ENCODE measurements around the gene PLA2G10.
"Not testable (repeated sequence)": the region's sequence is repeated elsewhere in the genome, so short reads cannot be mapped to it uniquely, and the experiment has no call there.

The PLA2G10 gene, protein sequence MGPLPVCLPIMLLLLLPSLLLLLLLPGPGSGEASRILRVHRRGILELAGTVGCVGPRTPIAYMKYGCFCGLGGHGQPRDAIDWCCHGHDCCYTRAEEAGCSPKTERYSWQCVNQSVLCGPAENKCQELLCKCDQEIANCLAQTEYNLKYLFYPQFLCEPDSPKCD

DNA sequence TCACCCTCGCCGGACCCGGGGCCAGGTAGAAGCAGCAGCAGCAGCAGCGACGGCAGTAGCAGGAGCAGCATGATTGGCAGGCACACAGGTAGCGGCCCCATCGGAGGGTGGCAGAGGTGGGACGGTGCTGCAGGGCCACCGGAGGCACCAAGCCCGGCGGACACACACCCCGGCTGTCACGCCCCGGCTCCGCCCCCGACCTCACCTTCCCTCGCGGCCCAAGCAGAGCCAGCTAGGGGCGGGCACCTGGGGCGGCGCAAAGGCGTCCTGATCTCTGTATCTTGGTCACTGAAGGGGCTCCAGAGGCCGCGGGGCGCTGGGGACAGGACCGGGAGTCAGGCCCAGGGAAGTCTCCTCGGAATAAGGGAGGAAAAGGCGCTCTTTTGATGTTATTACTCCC is at the start of gene PLA2G10:
PLA2G10 (minus strand) TSS at position 180 of the 400 bp plus-strand sequence; CDS start at position 101, 79 bp downstream.
- DNase-seq (ENCODE audit: low read depth in 1 of 2, low spot score in 1 of 2) = not testable (repeated sequence)

DNA sequence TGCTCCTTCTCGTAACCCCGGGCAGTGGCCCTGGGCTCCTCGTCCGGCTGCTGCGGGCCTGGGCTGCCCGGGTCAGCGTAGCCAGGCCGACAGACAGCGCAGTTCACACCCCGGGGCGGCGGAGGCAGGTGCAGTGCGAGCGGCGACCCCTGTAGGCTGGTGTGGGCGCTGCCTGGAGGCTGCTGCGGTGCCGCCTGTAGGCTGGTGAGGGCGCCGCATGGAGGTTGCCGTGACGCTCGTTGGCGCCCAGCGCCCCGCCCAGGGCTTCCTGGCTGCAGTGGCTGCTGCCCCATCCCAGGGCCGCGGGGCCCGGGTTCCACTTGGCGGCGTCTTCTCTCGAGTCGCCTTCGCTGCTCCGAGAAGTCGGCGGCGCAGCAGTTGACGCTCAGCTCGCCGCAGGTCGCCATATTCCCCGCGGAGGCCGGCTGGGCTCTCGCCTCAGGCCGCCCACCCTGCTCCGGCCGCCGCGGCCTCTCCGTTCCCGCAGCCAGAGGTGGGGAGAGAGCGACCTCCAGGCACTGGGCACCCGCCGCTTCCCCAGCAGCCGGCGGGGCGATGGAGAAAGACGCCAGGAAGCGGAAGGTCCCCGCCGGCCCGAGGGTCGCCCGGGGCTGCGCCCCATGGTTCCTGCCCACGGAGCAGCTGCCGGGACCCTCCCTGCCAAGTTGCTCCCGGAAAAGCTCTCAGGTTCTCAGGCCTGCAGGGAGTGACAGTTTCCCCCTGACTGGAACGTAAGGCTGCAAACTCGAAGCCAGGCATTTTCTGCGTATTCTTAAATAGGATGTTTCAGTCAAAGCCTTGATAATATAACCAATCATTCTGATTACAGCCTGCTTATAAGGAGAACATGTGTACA is 48.4 kb upstream of the PLA2G10 start, which contains the start of gene NPIPA2:
NPIPA2 (plus strand) TSS at position 261 of the 856 bp plus-strand sequence. CDS start 5,533 bp downstream, outside the sequence.
- DNase-seq (ENCODE audit: low read depth in 1 of 2, low spot score in 1 of 2) = not testable (repeated sequence)

GRCh38 chr16:14741794-14742193 is 47.7 kb upstream of the PLA2G10 start:
- not testable (repeated sequence) for DNase-seq (ENCODE audit: low read depth in 1 of 2, low spot score in 1 of 2)

DNA sequence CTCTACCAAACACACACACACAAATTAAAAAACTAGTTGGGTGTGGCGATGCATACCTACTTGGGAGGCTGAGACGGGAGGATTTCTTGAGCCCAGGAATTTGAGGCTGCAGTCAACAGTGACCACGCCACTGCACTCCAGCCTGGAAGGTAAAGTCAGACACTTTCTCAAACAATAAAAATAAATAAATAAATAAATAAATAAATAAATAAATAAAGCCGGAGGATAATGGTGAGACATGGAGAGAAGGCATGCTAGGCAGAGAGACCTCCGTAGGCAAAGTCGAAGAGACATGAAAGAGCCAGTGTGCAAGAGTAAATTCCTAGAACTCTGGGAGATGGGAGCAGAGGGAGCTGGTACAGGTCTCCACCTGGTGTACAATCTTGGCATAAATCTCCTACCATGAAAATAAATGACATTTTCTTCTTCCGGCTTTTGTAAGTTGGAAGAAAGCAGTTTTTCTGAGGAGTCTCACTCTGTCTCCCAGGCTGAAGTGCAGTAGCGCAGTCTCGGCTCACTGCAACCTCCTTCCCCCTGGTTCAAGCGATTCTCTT is 46.8 kb upstream of the PLA2G10 start:
- not testable (repeated sequence) for DNase-seq (ENCODE audit: low read depth in 1 of 2, low spot score in 1 of 2)

DNA sequence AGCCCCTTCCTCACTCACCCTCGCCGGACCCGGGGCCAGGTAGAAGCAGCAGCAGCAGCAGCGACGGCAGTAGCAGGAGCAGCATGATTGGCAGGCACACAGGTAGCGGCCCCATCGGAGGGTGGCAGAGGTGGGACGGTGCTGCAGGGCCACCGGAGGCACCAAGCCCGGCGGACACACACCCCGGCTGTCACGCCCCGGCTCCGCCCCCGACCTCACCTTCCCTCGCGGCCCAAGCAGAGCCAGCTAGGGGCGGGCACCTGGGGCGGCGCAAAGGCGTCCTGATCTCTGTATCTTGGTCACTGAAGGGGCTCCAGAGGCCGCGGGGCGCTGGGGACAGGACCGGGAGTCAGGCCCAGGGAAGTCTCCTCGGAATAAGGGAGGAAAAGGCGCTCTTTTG is 39.1 kb upstream of the PLA2G10 start:
- not testable (repeated sequence) for DNase-seq (ENCODE audit: low read depth in 1 of 2, low spot score in 1 of 2)

DNA sequence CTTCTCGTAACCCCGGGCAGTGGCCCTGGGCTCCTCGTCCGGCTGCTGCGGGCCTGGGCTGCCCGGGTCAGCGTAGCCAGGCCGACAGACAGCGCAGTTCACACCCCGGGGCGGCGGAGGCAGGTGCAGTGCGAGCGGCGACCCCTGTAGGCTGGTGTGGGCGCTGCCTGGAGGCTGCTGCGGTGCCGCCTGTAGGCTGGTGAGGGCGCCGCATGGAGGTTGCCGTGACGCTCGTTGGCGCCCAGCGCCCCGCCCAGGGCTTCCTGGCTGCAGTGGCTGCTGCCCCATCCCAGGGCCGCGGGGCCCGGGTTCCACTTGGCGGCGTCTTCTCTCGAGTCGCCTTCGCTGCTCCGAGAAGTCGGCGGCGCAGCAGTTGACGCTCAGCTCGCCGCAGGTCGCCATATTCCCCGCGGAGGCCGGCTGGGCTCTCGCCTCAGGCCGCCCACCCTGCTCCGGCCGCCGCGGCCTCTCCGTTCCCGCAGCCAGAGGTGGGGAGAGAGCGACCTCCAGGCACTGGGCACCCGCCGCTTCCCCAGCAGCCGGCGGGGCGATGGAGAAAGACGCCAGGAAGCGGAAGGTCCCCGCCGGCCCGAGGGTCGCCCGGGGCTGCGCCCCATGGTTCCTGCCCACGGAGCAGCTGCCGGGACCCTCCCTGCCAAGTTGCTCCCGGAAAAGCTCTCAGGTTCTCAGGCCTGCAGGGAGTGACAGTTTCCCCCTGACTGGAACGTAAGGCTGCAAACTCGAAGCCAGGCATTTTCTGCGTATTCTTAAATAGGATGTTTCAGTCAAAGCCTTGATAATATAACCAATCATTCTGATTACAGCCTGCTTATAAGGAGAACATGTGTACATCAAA is 9.3 kb upstream of the PLA2G10 start, which contains the start of gene NPIPA3:
NPIPA3 (plus strand) TSS at position 256 of the 856 bp plus-strand sequence. CDS start 5,533 bp downstream, outside the sequence.
- not testable (repeated sequence) for DNase-seq (ENCODE audit: low read depth in 1 of 2, low spot score in 1 of 2)

DNA sequence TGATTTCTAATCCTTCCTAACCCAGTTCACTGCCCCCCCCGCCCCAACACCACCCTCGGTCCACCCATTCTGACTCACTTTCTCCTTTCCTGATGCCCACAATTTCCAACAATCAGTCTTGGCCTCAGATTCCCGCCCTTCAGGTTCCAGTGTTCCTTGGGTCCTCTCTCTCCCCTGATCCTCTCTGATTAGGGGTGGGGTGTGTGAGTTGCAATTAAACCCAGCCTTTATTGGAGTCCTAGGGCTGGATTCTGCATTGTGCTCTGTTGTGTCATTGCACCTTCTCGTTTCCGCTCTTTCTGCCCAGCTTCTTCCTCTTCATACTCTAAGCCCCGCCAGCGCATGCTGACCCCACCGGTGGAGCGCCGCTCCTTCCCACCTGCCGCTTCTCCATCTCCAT is 8.6 kb upstream of the PLA2G10 start:
- not testable (repeated sequence) for DNase-seq (ENCODE audit: low read depth in 1 of 2, low spot score in 1 of 2)

DNA sequence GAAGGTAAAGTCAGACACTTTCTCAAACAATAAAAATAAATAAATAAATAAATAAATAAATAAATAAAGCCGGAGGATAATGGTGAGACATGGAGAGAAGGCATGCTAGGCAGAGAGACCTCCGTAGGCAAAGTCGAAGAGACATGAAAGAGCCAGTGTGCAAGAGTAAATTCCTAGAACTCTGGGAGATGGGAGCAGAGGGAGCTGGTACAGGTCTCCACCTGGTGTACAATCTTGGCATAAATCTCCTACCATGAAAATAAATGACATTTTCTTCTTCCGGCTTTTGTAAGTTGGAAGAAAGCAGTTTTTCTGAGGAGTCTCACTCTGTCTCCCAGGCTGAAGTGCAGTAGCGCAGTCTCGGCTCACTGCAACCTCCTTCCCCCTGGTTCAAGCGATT is 7.8 kb upstream of the PLA2G10 start:
- DNase-seq (ENCODE audit: low read depth in 1 of 2, low spot score in 1 of 2) = not testable (repeated sequence)

DNA sequence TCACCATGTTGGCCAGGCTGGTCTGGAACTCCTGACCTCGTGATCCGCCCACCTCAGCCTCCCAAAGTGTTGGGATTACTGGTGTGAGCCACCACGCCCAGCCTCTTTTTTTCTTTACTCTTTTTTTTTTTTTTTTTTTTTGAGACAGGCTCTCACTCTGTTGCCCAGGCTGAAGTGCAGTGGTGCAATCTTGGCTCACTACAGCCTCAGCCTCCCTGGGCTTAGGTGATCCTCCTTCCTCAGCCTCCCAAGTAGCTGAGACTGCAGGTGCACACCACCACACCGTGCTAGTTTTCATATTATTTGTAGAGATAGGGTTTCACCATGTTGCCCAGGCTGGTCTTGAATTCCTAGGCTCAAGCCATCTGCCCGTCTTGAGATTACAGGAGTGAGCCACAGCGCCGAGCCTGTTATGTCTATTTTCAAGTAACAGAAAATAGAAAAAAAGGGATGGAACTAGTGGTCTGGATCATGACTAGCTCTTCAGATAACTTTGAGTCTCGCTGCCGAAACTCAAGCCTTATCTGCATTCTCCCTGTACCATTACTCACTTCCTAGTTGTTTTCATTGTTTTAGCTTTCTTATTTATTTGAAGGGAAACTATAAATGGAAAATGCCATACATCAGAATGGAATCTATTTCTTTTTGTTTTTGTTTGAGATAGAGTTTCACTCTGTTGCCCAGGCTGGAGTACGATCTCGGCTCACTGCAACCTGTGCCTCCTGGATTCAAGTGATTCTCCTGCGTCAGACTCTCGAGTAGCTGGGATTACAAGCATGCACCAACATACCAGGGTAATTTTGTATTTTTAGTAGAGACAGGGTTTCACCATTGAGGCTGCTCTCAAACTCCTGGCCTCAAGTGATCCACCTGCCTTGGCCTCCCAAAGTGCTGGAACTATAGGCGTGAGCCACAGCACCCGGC is 8.0 kb downstream of the PLA2G10 start:
- not testable (repeated sequence) for DNase-seq (ENCODE audit: low read depth in 1 of 2, low spot score in 1 of 2)

- DNase-seq (ENCODE audit: low read depth in 1 of 2, low spot score in 1 of 2) = no peak
Measured at GRCh38 chr16:14682121-14682520, 12.0 kb downstream of the PLA2G10 start.

DNA sequence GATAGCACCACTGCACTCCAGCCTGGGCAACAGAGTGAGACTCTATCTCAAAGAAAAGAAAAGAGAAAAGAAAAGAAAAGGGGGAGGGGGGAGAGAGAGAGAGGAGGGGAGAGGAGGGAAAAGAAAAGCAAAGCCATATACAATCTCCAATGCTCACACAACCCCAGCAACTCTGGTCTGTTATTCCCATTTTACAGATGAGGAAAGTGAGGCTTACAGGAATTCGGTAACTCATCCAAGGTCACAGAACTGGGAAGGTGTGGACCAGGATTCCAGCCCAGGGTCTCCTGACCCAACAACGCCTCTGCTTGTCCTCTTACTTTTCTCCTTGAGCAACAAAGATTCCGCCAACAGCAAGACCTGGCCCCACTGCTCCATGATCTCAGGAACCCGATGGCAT is 13.0 kb downstream of the PLA2G10 start:
- DNase-seq (ENCODE audit: low read depth in 1 of 2, low spot score in 1 of 2) = no peak

GRCh38 chr16:14680396-14680795 is 13.7 kb downstream of the PLA2G10 start:
- DNase-seq (ENCODE audit: low read depth in 1 of 2, low spot score in 1 of 2) = not testable (repeated sequence)

DNA sequence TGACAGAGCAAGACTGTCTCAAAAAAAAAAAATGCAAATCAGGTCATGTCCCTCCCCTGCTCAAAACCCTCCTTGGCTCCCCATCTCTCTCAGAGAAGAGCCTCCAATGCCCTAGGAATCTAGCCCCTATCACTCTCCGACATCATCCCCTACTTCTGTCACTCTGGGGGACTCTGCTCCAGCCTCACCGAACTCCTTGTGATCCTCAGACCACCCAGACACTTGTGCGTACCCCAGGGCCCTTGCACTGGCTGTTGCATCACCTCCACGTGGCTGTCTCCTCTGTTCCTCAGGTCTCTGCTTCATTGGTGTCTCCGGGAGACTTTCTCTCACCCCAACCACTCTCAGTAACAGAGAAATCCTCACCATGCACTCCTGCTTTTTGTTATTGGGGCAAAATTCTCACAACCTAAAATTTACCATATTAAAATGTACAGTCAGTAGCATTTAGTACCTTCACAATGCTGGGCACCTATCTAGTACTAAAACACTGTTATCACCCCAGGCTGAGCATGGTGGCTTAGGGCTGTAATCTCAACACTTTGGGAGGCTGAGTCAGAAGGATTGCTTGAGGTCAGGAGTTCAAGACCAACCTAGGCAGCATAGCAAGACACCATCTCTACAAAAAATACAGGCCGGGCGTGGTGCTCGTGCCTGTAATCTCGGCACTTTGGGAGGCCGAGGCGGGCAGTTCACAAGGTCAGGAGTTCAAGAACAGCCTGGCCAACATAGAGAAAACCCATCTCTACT is 15.2 kb downstream of the PLA2G10 start:
- no peak for DNase-seq (ENCODE audit: low read depth in 1 of 2, low spot score in 1 of 2)

DNA sequence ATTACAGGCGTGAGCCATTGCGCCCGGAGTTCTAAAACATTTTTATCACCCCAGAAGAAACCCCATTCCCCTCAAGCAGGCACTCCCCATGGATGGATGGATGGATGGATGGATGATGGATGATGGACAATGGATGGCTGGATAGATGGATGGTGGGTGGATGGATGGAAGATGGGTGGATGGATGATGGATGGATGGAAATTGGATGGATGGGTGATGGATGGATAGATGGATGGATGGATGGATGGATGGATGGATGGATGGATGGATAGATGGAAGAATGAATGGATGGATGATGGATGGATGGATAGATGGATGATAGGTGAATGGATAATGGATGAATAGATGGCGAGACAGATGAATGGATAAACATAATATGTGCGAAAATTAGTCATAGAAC is 16.5 kb downstream of the PLA2G10 start:
- no peak for DNase-seq (ENCODE audit: low read depth in 1 of 2, low spot score in 1 of 2)

GRCh38 chr16:14676633-14677032 is 17.5 kb downstream of the PLA2G10 start:
- DNase-seq (ENCODE audit: low read depth in 1 of 2, low spot score in 1 of 2) = no peak

DNA sequence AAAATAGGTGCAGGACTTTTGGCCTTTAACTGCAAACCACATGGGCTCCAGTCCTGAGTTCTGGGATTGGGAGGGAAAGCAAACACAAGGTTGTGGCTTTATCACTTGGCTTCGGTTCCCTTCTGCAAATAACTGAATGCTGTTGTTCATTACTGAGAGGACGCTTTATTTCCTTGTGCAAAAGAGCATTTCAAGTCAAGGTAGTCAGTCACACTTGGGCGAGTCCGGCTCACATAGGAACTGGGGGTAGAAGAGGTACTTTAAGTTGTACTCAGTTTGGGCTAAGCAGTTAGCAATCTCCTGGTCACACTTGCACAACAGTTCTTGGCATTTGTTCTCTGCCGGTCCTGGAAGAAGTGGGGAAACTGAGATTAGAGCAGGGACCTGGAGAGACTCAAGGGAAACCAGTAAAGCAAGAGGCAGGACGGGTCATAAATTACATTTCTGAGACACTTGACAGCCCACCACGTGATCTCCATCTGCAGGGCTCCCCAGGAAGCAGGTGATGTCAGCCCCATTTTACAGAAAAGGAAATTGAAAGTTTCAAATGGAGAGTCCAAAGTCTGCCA is 21.6 kb downstream of the PLA2G10 start:
- DNase-seq (ENCODE audit: low read depth in 1 of 2, low spot score in 1 of 2) = no peak

DNA sequence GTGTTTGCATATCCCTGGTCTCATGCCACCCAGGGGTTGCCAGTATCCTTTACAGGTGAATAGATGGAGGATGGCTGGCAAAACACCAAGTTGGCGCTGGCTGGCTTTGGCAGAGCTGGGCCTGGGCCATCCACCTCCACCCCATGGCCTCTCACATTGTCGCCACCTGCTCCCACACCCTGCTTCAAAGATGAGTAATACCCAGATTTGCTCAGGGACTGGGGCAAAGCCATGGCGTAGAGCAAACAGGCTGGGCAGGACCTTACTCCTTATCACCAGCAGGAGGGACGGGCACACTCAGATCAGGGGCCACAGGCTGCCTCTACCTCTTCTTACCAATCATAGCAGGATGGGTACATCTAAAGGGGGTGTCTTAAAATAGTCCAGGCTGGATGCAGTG is 24.3 kb downstream of the PLA2G10 start:
- no peak for DNase-seq (ENCODE audit: low read depth in 1 of 2, low spot score in 1 of 2)

- no peak for DNase-seq (ENCODE audit: low read depth in 1 of 2, low spot score in 1 of 2)
Measured at GRCh38 chr16:14668556-14669223, 25.4 kb downstream of the PLA2G10 start.

Data from activated CD4-positive, alpha-beta T cell treated with anti-CD3 and anti-CD28 coated beads, Interleukin-2, amount 50 U/mL, for 24 hours (primary cell).